ENCODE data around the gene PRKCA.

Gene PRKCA

DNA sequence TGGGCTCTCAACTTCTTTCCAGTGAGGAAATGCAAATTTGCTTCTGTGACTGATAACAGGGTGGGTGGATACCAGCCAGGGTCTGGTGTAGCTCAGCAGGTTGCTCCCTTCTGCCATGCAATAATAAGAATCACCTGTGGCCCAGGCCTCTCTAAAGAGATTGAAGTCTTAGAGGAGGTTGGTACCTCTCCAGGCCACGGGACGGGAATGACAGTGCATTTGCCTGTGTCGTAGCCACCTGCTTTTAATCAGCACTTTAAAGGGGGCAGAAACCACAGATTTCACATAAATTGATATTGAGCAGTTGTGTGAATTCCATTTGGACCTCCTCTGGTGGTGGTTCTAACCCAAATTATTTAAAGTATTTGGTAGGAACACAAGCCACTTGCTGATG is 246.9 kb downstream of the PRKCA start:
- peak; percentile 49 for DNase-seq
- H3K27ac ChIP-seq, result peak overlapping the region; percentile 77
- TF ChIP-seq, protein P1, sequence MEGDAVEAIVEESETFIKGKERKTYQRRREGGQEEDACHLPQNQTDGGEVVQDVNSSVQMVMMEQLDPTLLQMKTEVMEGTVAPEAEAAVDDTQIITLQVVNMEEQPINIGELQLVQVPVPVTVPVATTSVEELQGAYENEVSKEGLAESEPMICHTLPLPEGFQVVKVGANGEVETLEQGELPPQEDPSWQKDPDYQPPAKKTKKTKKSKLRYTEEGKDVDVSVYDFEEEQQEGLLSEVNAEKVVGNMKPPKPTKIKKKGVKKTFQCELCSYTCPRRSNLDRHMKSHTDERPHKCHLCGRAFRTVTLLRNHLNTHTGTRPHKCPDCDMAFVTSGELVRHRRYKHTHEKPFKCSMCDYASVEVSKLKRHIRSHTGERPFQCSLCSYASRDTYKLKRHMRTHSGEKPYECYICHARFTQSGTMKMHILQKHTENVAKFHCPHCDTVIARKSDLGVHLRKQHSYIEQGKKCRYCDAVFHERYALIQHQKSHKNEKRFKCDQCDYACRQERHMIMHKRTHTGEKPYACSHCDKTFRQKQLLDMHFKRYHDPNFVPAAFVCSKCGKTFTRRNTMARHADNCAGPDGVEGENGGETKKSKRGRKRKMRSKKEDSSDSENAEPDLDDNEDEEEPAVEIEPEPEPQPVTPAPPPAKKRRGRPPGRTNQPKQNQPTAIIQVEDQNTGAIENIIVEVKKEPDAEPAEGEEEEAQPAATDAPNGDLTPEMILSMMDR (IDR thresholded peaks at IDR 0.05; ENCODE audit: low read depth, low read length, missing control alignments), result no peak
- no peak overlapping the region for H3K4me3 ChIP-seq (ENCODE audit: low read depth, low read length)
- no peaks in the 10 kb centered on the region for H3K36me3 ChIP-seq (replicated peaks)
- no peaks in the 10 kb centered on the region for H3K27me3 ChIP-seq (replicated peaks)
- in situ Hi-C loops (cut with HindIII; ENCODE audit: low pct_ligation_motif_present, low sequenced_read_pairs), result no loop called here

DNA sequence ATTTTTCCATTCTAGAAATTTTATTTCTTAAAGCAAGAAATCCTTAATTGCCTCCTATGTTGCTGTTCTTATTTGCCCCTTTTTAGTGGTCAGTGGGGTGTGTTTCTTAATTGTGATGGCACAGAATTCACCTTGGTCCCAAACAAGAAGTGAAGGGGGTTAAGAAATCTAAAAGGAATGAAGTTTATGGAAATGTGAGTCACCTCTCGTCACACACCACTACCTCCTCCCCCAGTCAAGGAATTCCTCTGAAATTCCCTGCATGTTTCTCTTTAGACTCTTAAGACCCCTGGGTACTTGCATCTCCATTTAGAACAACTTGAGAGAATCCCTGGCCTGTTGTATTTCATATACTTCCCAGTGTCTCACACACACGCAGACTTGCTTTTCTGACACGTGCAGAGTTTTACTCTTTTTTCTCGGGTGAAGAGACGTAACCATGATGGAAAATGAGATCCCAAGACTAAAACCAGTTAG is 247.4 kb downstream of the PRKCA start:
- peak overlapping the region; percentile 77 for H3K27ac ChIP-seq
- no peaks in the 10 kb centered on the region for H3K36me3 ChIP-seq (replicated peaks)
- in situ Hi-C loops (cut with HindIII; ENCODE audit: low pct_ligation_motif_present, low sequenced_read_pairs), result no loop called here
- H3K27me3 ChIP-seq (replicated peaks), result no peaks in the 10 kb centered on the region
- no peak overlapping the region for H3K4me3 ChIP-seq (ENCODE audit: low read depth, low read length)
- TF ChIP-seq, protein P1 (IDR thresholded peaks at IDR 0.05; ENCODE audit: low read depth, low read length, missing control alignments), result no peak
- DNase-seq, result peak; percentile 69

DNA sequence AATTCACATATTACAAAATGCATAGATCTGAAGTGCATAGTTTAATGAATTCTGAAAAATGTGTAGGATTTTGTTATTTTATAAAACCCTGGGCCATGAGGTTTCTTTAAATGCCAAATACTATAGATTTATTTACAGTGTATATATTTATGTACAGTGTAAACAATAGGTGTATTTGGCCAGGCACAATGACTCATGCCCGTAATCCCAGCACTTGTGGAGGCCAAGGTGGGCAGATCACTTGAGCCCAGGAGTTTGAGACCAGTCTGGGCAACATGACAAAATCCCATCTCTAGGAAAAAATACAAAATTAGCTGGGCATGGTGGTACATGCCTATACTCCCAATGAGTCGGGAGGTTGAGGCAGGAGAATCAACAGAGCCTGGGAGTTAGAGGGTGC is 249.4 kb downstream of the PRKCA start:
- Histone ChIP-seq H3K4me3 (ENCODE audit: low read depth, low read length) (no peak overlapping the region), H3K27ac (no peak overlapping the region), H3K27me3 (replicated peaks) (no peaks in the 10 kb centered on the region), H3K36me3 (replicated peaks) (no peaks in the 10 kb centered on the region)
- no peak for DNase-seq
- in situ Hi-C loops (cut with HindIII; ENCODE audit: low pct_ligation_motif_present, low sequenced_read_pairs), result no loop called here
- TF ChIP-seq, protein P1 (IDR thresholded peaks at IDR 0.05; ENCODE audit: low read depth, low read length, missing control alignments), result no peak

DNA sequence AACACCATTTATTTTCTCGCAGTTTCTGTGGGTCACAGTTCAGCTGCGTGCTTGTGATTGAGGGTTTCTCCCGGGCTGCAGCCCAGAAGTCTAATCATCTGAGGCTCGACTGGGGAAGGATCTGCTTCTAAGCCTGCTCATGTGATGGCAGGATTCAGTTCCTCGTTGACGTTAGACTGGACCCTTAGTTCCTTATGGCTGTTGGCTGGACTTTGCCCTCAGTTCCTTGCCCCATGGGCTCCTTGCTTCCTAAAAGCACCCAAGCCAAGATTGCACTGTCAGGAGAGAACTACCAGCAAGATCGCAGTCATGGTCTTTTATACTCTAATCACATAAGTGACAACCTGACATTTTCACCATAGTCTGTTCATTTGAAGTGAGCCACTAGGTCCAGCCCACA is 250.0 kb downstream of the PRKCA start:
- DNase-seq, result no peak
- TF ChIP-seq, protein P1 (IDR thresholded peaks at IDR 0.05; ENCODE audit: low read depth, low read length, missing control alignments), result no peak
- Histone ChIP-seq H3K4me3 (ENCODE audit: low read depth, low read length) (no peak overlapping the region), H3K27ac (no peak overlapping the region), H3K27me3 (replicated peaks) (no peaks in the 10 kb centered on the region), H3K36me3 (replicated peaks) (no peaks in the 10 kb centered on the region)
- in situ Hi-C loops (cut with HindIII; ENCODE audit: low pct_ligation_motif_present, low sequenced_read_pairs), result no loop called here

DNA sequence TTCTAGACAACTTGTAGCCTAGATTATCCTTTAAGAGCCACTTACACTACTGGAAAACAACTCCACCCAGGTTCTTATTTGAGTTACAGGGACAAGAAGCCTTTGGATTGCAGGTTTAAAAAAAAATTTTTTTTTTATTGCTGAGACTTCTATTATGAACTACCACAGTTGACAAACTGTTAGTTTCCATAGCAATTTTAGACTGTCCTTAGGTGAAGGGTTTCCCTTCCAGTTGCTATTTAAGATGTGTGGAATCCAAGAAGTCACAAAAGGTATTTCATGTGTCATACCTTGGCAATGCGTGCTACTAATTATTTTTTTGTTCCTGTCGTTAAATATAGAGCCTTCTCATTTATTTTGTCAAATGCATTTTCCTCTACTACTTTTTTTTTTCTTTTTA is 253.2 kb downstream of the PRKCA start:
- Histone ChIP-seq H3K4me3 (ENCODE audit: low read depth, low read length) (no peak overlapping the region), H3K36me3 (replicated peaks) (no peaks in the 10 kb centered on the region), H3K27me3 (replicated peaks) (no peaks in the 10 kb centered on the region), H3K27ac (no peak overlapping the region)
- DNase-seq, result no peak
- TF ChIP-seq, protein P1 (IDR thresholded peaks at IDR 0.05; ENCODE audit: low read depth, low read length, missing control alignments), result no peak
- in situ Hi-C loops (cut with HindIII; ENCODE audit: low pct_ligation_motif_present, low sequenced_read_pairs), result no loop called here

DNA sequence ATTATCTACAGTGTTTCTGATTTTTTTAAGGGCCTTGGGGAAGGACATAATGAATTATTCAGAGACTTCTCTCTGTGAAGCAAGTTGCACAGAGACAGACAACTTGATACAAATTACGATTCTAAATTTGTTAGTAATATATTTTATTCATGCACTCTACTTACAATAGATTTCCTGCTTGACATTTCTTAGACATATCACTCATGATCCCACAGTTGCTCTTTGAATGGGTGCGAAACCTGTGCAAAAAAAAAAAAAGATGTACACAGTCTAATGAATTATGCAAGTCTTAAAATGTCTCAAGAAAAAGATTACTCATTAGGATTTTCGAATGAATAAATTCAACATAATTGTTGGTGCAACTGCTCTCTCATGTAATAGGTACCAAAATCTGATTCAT is 254.8 kb downstream of the PRKCA start:
- in situ Hi-C loops (cut with HindIII; ENCODE audit: low pct_ligation_motif_present, low sequenced_read_pairs), result no loop called here
- Histone ChIP-seq H3K4me3 (ENCODE audit: low read depth, low read length) (no peak overlapping the region), H3K27me3 (replicated peaks) (no peaks in the 10 kb centered on the region), H3K36me3 (replicated peaks) (no peaks in the 10 kb centered on the region), H3K27ac (no peak overlapping the region)
- no peak for DNase-seq
- TF ChIP-seq, protein P1 (IDR thresholded peaks at IDR 0.05; ENCODE audit: low read depth, low read length, missing control alignments), result no peak

All from brain microvascular endothelial cell (primary cell).